Endothelial cell of umbilical vein (primary cell): ENCODE measurements around the gene MRPS12. TPM values are rescaled to one million over a fixed set of nuclear protein-coding genes. Genes with fewer than 3 reads are reported as not detected.

Experiments
- BruUV-seq: library from RNA; stranded (reverse); fragments of 400-500 nt; replicated peaks from 2 replicates; lab custom pipeline; 2021; lab: Mats Ljungman, UMichigan
- CTCF ChIA-PET: fragments of 300-600, 350-600 bp; sonication (Branson Sonifier 250); formaldehyde crosslinking; loops from one replicate; lab custom pipeline; 2021; ENCODE audit warnings: antibody characterized with exemption, inconsistent platforms; lab: Charles Lee
- POLR2A ChIA-PET: fragments of 300-600, 350-600 bp; sonication (Branson Sonifier 250); formaldehyde crosslinking; loops from one replicate; lab custom pipeline; 2021; ENCODE audit warnings: antibody characterized with exemption, inconsistent platforms; lab: Charles Lee
- DNase-seq: peaks from one replicate; pipeline ENCODE4 v3.0.0-alpha.2; 2011; ENCODE audit warnings: low read depth, low spot score
- FAIRE-seq: peaks from 2 replicates; lab custom pipeline; 2011; peaks lifted over from hg19 to GRCh38; lab: Jason Lieb, UNC
- H2AFZ ChIP-seq: 2 replicates; pipeline ENCODE4 v1.6.0; 2012; ENCODE audit warnings: low read depth, low read length, control low read depth, inconsistent platforms
- H3K27ac ChIP-seq: 2 replicates; pipeline ENCODE4 v1.5.1; 2011; ENCODE audit warnings: low read depth, mild to moderate bottlenecking, control low read depth, low read length, moderate library complexity; ENCODE audit not compliant: insufficient read depth
- H3K27me3 ChIP-seq, 2 experiments: 2 replicates each; pipeline versions ENCODE4 v1.6.0 to v1.6.1; 2011; ENCODE audit warnings: low read length in 2 of 2, mixed read lengths in 1 of 2; ENCODE audit not compliant: control insufficient read depth in 2 of 2, insufficient read depth in 2 of 2
- H3K36me3 ChIP-seq, 2 experiments: 2 replicates in 1 of 2; 3 replicates in 1 of 2; pipeline ENCODE4 v1.5.1; 2011; ENCODE audit warnings: low read length in 2 of 2, mild to moderate bottlenecking in 1 of 2, moderate library complexity in 1 of 2; ENCODE audit not compliant: control insufficient read depth in 2 of 2, insufficient read depth in 2 of 2; ENCODE audit errors: extremely low read depth in 1 of 2
- H3K4me1 ChIP-seq: 3 replicates; pipeline ENCODE4 v1.5.1; 2011; ENCODE audit warnings: mild to moderate bottlenecking, low read length; ENCODE audit not compliant: control insufficient read depth, insufficient read depth; ENCODE audit errors: extremely low read depth
- H3K4me2 ChIP-seq: 2 replicates; pipeline ENCODE4 v1.6.1; 2011; ENCODE audit warnings: low read length, control low read depth, mixed read lengths; ENCODE audit not compliant: insufficient read depth
- H3K4me3 ChIP-seq, 3 experiments: fragments of 200-600 bp in 1 of 3; sonication (generic), shearing (Covaris generic) in 1 of 3; replicated peaks in 1 of 3; 2 replicates each; pipeline ENCODE4 v1.5.1; 2011 to 2016; ENCODE audit warnings: control low read depth in 3 of 3, low read length in 3 of 3, mild to moderate bottlenecking in 2 of 3, inconsistent platforms in 1 of 3, low read depth in 1 of 3, moderate library complexity in 1 of 3; ENCODE audit not compliant: insufficient read depth in 1 of 3
- H3K79me2 ChIP-seq: 2 replicates; pipeline ENCODE4 v1.6.0; 2012; ENCODE audit warnings: low read length, inconsistent platforms; ENCODE audit not compliant: control insufficient read depth, insufficient read depth
- H3K9ac ChIP-seq: replicated peaks from 2 replicates; pipeline ENCODE3; 2011; ENCODE audit warnings: low read length, control low read depth; ENCODE audit not compliant: insufficient read depth; ENCODE audit errors: extremely low read depth
- H3K9me1 ChIP-seq: replicated peaks from 3 replicates; pipeline ENCODE4 v1.6.0; 2011; ENCODE audit warnings: mild to moderate bottlenecking, low read length; ENCODE audit not compliant: control insufficient read depth, insufficient read depth; ENCODE audit errors: extremely low read depth
- H3K9me3 ChIP-seq: replicated peaks from 2 replicates; pipeline ENCODE4 v1.5.1; 2012; ENCODE audit warnings: low read length, inconsistent platforms; ENCODE audit not compliant: control insufficient read depth, insufficient read depth
- H4K20me1 ChIP-seq: replicated peaks from 2 replicates; pipeline ENCODE3; 2011; ENCODE audit warnings: mild to moderate bottlenecking, low read length; ENCODE audit not compliant: control insufficient read depth, insufficient read depth; ENCODE audit errors: extremely low read depth
- EZH2 ChIP-seq: IDR thresholded peaks from 2 replicates; pipeline ENCODE4 v1.6.1; 2012; ENCODE audit warnings: borderline replicate concordance, low read depth, mild to moderate bottlenecking, moderate library complexity, low read length, inconsistent platforms; ENCODE audit not compliant: severe bottlenecking
- FOS ChIP-seq: IDR thresholded peaks from 2 replicates; pipeline ENCODE4 v1.6.1; 2011; ENCODE audit warnings: mild to moderate bottlenecking, low read length, moderate library complexity, borderline replicate concordance; ENCODE audit not compliant: insufficient read depth
- GATA2 ChIP-seq: IDR thresholded peaks from 2 replicates; pipeline ENCODE4 v1.7.0; 2011; ENCODE audit warnings: low read depth, mild to moderate bottlenecking, moderate library complexity, mixed read lengths, low read length; ENCODE audit not compliant: insufficient read length, insufficient read depth
- JUN ChIP-seq: IDR thresholded peaks from 2 replicates; pipeline ENCODE4 v1.6.1; 2011; ENCODE audit warnings: borderline replicate concordance, low read depth; ENCODE audit not compliant: insufficient read length, insufficient read depth
- MYC ChIP-seq: IDR thresholded peaks from one replicate; pipeline ENCODE4 v1.6.1; 2011; ENCODE audit warnings: mild to moderate bottlenecking, low read depth, low read length
- POLR2A ChIP-seq: IDR thresholded peaks from 2 replicates; pipeline ENCODE4 v1.6.1; 2012; ENCODE audit warnings: low read depth, mild to moderate bottlenecking, control low read depth, low read length
- dilution Hi-C: fragments of 300-500 bp; cut with MboI; formaldehyde crosslinking; loops from one replicate; pipeline ENCODE4 v1.15.0; 2019; ENCODE audit warnings: low sequenced_read_pairs; ENCODE audit not compliant: extremely low pct_ligation_motif_present
- intact Hi-C: fragments of 100-400 bp; cut with micrococcal nuclease; formaldehyde crosslinking; loops from one replicate; pipeline ENCODE4 v1.10.0; 2022
- polyA plus RNA-seq, 4 experiments: library from polyadenylated mRNA; depleted of rRNA in 3 of 4; stranded (reverse) in 3 of 4; unstranded in 1 of 4; fragments of >200 nt; gene quantifications; 2 replicates each; pipeline versions ENCODE4 v1.2.1 to v1.2.3, GENCODE V29; 2011 to 2012; ENCODE audit warnings: missing spikeins in 1 of 4
- total RNA-seq: library from RNA; stranded (reverse); gene quantifications from 2 replicates; pipeline ENCODE4 v1.2.3, GENCODE V29; 2021
- TF ChIP-seq, protein P1 (sequence below): IDR thresholded peaks from 2 replicates; pipeline ENCODE4 v1.6.1; 2011; ENCODE audit not compliant: insufficient read depth, insufficient read length

The MRPS12 gene
- total and polyA plus RNA-seq, 2 donors (not counting 3 experiments of a cell fraction or from before 2014, with no cell fraction given): 49.3 to 86.3 TPM

DNA sequence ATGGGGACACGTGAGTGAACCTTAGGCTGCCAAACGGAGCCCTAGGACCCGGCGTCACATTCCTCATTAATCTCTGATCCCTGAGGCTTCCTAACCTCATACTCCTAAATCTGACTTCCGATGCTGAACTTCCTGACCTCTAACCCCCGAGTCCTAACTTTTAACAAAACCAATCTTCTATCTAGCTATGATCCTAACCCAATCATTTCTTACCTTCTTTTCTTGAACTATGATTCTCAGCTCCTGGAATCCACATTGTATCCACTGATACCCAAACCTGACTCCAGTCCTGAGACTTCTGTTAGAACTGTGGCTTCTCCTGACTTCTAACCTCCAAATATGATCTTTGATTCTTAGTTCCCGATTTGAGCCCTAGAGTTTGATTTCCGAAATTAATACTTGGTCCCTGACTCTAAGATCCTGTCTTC lies 30.5 kb upstream of the MRPS12 start:
- DNase-seq: no peak
- TSS peak; percentile 72 for BruUV-seq
- no peaks in the 10 kb centered on the region for H3K27me3 ChIP-seq

DNA sequence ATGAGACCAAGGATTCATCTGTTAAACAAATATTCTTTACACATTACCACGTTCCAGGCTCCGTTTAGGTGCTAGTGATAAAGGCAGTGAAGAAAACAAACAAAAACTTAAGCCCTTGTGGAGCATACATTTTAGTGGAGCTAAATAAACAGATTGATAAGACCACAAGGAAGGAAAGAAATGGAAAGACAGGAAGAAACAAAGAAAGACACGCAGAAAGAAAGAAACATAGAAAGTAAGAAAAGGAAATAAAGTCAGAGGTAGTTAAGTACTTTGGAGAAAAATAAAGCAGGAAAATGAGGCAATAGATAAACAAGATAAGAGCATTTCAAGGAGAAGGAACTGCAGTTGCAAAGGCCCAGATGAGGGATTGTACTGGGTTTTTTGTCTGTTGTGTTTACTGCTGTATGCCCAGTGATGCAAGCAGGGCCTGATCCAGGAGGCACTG lies 30.0 kb upstream of the MRPS12 start:
- Histone ChIP-seq H3K9me3 (no peaks in the 10 kb centered on the region), H2AFZ (peak overlapping the region; percentile 25), H3K27ac (peak overlapping the region; percentile 86), H3K27me3 (no peaks in the 10 kb centered on the region), H3K9me1 (no peaks in the 10 kb centered on the region), H3K4me2 (peak overlapping the region; percentile 99), H3K36me3 (peaks cover 0 to 11% of the 10 kb centered on the region in 2 experiments), H3K4me1 (peaks cover 22% of the 10 kb centered on the region), H3K9ac (peak overlapping the region; percentile 91), H4K20me1 (no peaks in the 10 kb centered on the region), H3K79me2 (peaks cover 5% of the 10 kb centered on the region), H3K4me3 (peak overlapping the region; percentile 73 to 83 (median 82))
- ChIA-PET POLR2A (interaction anchor here (0.6 kb wide), 1 partner anchor 322 kb away, joined by 3 read pairs; no protein-coding TSS in a partner anchor), CTCF (interaction anchor here (0.6 to 2.4 kb wide), 12 partner anchors 11 to 539 kb away, joined by 3 to 16 read pairs (median 4); partner anchors contain the start of genes CCER2, MRPS12 and SARS2)
- DNase-seq (peak; percentile 56), FAIRE-seq (peak; percentile 74)
- dilution Hi-C loops (no loop called here), intact Hi-C loops (no loop called here)
- TF ChIP-seq FOS (no peak), POLR2A (peak; percentile 17), EZH2 (no peak), GATA2 (peak; percentile 73), MYC (no peak)
- TF ChIP-seq, protein P1, sequence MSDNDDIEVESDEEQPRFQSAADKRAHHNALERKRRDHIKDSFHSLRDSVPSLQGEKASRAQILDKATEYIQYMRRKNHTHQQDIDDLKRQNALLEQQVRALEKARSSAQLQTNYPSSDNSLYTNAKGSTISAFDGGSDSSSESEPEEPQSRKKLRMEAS: no peak
- no TSS peak for BruUV-seq

More for the DNA sequence above, 30.5 kb upstream of the MRPS12 start:
- Histone ChIP-seq H3K27ac (peak overlapping the region; percentile 86), H3K4me2 (peak overlapping the region; percentile 99), H3K4me1 (peaks cover 22% of the 10 kb centered on the region), H3K9me3 (no peaks in the 10 kb centered on the region), H3K79me2 (peaks cover 5% of the 10 kb centered on the region), H3K9me1 (no peaks in the 10 kb centered on the region), H2AFZ (peak overlapping the region; percentile 60), H3K9ac (peak overlapping the region; percentile 91), H3K4me3 (peak overlapping the region; percentile 73 to 83 (median 82)), H4K20me1 (no peaks in the 10 kb centered on the region), H3K36me3 (peaks cover 0 to 6% of the 10 kb centered on the region in 2 experiments)
- intact Hi-C loops: no loop called here
- CTCF ChIA-PET: interaction anchor here (0.6 to 2.4 kb wide), 14 partner anchors 12 to 539 kb away, joined by 3 to 16 read pairs (median 5); partner anchors contain the start of genes CCER2, FAM98C, MRPS12 and SARS2
- dilution Hi-C loops: no loop called here
- no peak for FAIRE-seq
- TF ChIP-seq POLR2A (peak; percentile 21), JUN (no peak), FOS (no peak)
- TF ChIP-seq, protein P1: peak; percentile 48
- POLR2A ChIA-PET: interaction anchor here (0.6 to 1.0 kb wide), 3 partner anchors 9 to 321 kb away, joined by 3 read pairs; no protein-coding TSS in a partner anchor
